ENCODE results near the gene INTU.

- TF ChIP-seq CTCF (IDR thresholded peaks at IDR 0.05; ENCODE audit: low read depth, low read length): no peak
- no peak for TF ChIP-seq EZH2phosphoT487 (IDR thresholded peaks at IDR 0.05; ENCODE audit: low read depth)
These were observed 104.5 kb downstream of the INTU start for GRCh38 chr4:127737295-127737694.

All from OCI-LY3 (cell line).